Left ventricle myocardium superior (tissue), 1 donor: ENCODE results near the gene BEND6. TPM values are rescaled to one million over a fixed set of nuclear protein-coding genes. Genes with fewer than 3 reads are reported as not detected.
"Not testable (repeated sequence)": the region's sequence is repeated elsewhere in the genome, so short reads cannot be mapped to it uniquely, and the experiment has no call there.

Experiments
- ATAC-seq: fragments of 200-7000 bp; cut with Tn5 transposase; one replicate; pipeline ENCODE4 v1.9.1; 2020; ENCODE audit warnings: mild to moderate bottlenecking, moderate library complexity
- DNase-seq: peaks from one replicate; pipeline ENCODE4 v3.0.0-alpha.2; 2020
- intact Hi-C: fragments of 100-400 bp; cut with micrococcal nuclease; formaldehyde crosslinking; loops from one replicate; pipeline ENCODE4 v1.11.0; 2022
- total RNA-seq: library from RNA; stranded (reverse); fragmentation: NEBNext Ultra II Directional; extraction: Animal tissue kit (Norgen Biotek cat#: 25700); gene quantifications from one replicate; pipeline ENCODE4 v1.2.1, GENCODE V29; 2021
- donor health status: DM: no; HTN: yes; CAD: no; lungs with severe emphysema.

The BEND6 gene
- total RNA-seq, 1 donor from 2014 or later, result 0.35 TPM

GRCh38 chr6:57019434-57019833, 64.5 kb downstream of the BEND6 start:
- ATAC-seq, result no peak
- intact Hi-C loops, result no loop called here

GRCh38 chr6:57021086-57021720, 66.3 kb downstream of the BEND6 start:
- ATAC-seq, result no peak
- intact Hi-C loops, result loop anchor here (5.0 kb wide), 1 partner anchor 119 kb away; no protein-coding TSS in a partner anchor
- no peak for DNase-seq

More at GRCh38 chr6:57019434-57019833, 64.5 kb downstream of the BEND6 start:
- DNase-seq, result no peak

GRCh38 chr6:57024321-57024720, 69.4 kb downstream of the BEND6 start:
- ATAC-seq, result no peak
- intact Hi-C loops, result loop anchor here (5.0 kb wide), 1 partner anchor 122 kb away; no protein-coding TSS in a partner anchor
- no peak for DNase-seq

- no peak for ATAC-seq
- intact Hi-C loops, result loop anchor here (5.0 kb wide), 1 partner anchor 122 kb away; no protein-coding TSS in a partner anchor
Measured at GRCh38 chr6:57024775-57025174, 69.9 kb downstream of the BEND6 start.

GRCh38 chr6:57026001-57026400, 71.1 kb downstream of the BEND6 start:
- no peak for DNase-seq
- no peak for ATAC-seq
- intact Hi-C loops, result no loop called here

More at GRCh38 chr6:57024775-57025174, 69.9 kb downstream of the BEND6 start:
- DNase-seq, result no peak

GRCh38 chr6:57027301-57027700, 72.4 kb downstream of the BEND6 start:
- intact Hi-C loops, result no loop called here

GRCh38 chr6:57029213-57029612, 74.3 kb downstream of the BEND6 start:
- intact Hi-C loops, result no loop called here
- ATAC-seq, result no peak
- DNase-seq, result no peak

More at GRCh38 chr6:57027301-57027700, 72.4 kb downstream of the BEND6 start:
- DNase-seq (no peak), ATAC-seq (no peak)

- intact Hi-C loops, result no loop called here
Measured at GRCh38 chr6:57033228-57033627, 78.3 kb downstream of the BEND6 start.

GRCh38 chr6:57035549-57035948, 80.6 kb downstream of the BEND6 start:
- ATAC-seq (no peak), DNase-seq (no peak)
- intact Hi-C loops, result no loop called here

More at GRCh38 chr6:57033228-57033627, 78.3 kb downstream of the BEND6 start:
- ATAC-seq, result no peak
- no peak for DNase-seq

GRCh38 chr6:57038906-57039305, 84.0 kb downstream of the BEND6 start:
- intact Hi-C loops, result no loop called here
- no peak for ATAC-seq

GRCh38 chr6:57040011-57040410, 85.1 kb downstream of the BEND6 start:
- ATAC-seq, result no peak
- no peak for DNase-seq
- intact Hi-C loops, result no loop called here

More at GRCh38 chr6:57038906-57039305, 84.0 kb downstream of the BEND6 start:
- DNase-seq, result no peak

GRCh38 chr6:57044061-57044460, 89.2 kb downstream of the BEND6 start:
- DNase-seq, intact Hi-C loops, ATAC-seq: not testable (repeated sequence)

GRCh38 chr6:57044568-57044967, 89.7 kb downstream of the BEND6 start:
- intact Hi-C loops, result no loop called here
- ATAC-seq (no peak), DNase-seq (no peak)

GRCh38 chr6:57046332-57047256, 91.7 kb downstream of the BEND6 start, which contains the start of gene KIAA1586:
Gene KIAA1586 (plus strand): TSS chr6:57046693. CDS start chr6:57046756, 63 bp downstream.
- DNase-seq, result peak; percentile 93
- intact Hi-C loops, result not testable (repeated sequence)
- ATAC-seq, result peak; percentile 100

- ATAC-seq, intact Hi-C loops, DNase-seq: not testable (repeated sequence)
Measured at GRCh38 chr6:57047257-57047585, 92.3 kb downstream of the BEND6 start.

- intact Hi-C loops, DNase-seq, ATAC-seq: not testable (repeated sequence)
Measured at GRCh38 chr6:57047859-57048258, 93.0 kb downstream of the BEND6 start.

GRCh38 chr6:57048577-57048976, 93.7 kb downstream of the BEND6 start:
- ATAC-seq (no peak), DNase-seq (no peak)
- intact Hi-C loops, result no loop called here

- ATAC-seq (no peak), DNase-seq (no peak)
- intact Hi-C loops, result no loop called here
Measured at GRCh38 chr6:57063847-57064246, 108.9 kb downstream of the BEND6 start.

GRCh38 chr6:57064809-57065208, 109.9 kb downstream of the BEND6 start:
- ATAC-seq (no peak), DNase-seq (no peak)
- intact Hi-C loops, result no loop called here

GRCh38 chr6:57068061-57068460, 113.2 kb downstream of the BEND6 start:
- DNase-seq, result no peak
- ATAC-seq, result no peak
- intact Hi-C loops, result no loop called here
